Tibial artery (tissue), 4 donors: Measurements from ENCODE around the gene CORO7.

Experiments
- DNase-seq, 2 donors: peaks; one replicate each; pipeline ENCODE4 v3.0.0-alpha.2; 2019
- H3K27ac ChIP-seq, 2 donors: fragments of 200-600 bp; sonication (generic) in 1 of 2; 1 replicate in 1 of 2; 2 replicates in 1 of 2; pipeline ENCODE4 v1.5.1; 2018 to 2019; ENCODE audit warnings: mild to moderate bottlenecking in 1 of 2
- H3K27me3 ChIP-seq, 2 donors: fragments of 200-600 bp; sonication (generic) in 1 of 2; one replicate each; pipeline versions ENCODE4 v1.5.1 to v1.6.0; 2016 to 2019
- H3K36me3 ChIP-seq, 3 donors: fragments of 200-600 bp; sonication (generic) in 2 of 3; one replicate each; pipeline ENCODE4 v1.5.1; 2016 to 2019; ENCODE audit warnings: mild to moderate bottlenecking in 2 of 3
- H3K4me1 ChIP-seq, 4 donors: fragments of 200-600 bp; sonication (generic) in 2 of 4; 1 replicate in 3 of 4; 2 replicates in 1 of 4; pipeline ENCODE4 v1.5.1; 2016 to 2019
- H3K4me3 ChIP-seq, 2 donors: fragments of 200-600 bp; sonication (generic) in 1 of 2; 1 replicate in 1 of 2; 2 replicates in 1 of 2; pipeline ENCODE4 v1.5.1; 2018 to 2019; ENCODE audit warnings: mild to moderate bottlenecking in 2 of 2
- H3K9me3 ChIP-seq, 3 donors: fragments of 200-600 bp; sonication (generic) in 1 of 3; one replicate each; pipeline ENCODE4 v1.5.1; 2016 to 2019
- intact Hi-C: fragments of 100-400 bp; cut with DNase I; formaldehyde crosslinking; loops from one replicate; pipeline ENCODE4 v1.15.0; 2023; ENCODE audit warnings: low total_unique reads
- TF ChIP-seq, protein P1 (sequence below), 2 experiments: fragments of 200-600 bp in 1 of 2; fragments of 450-650 bp in 1 of 2; IDR thresholded peaks; one replicate each; pipeline ENCODE4 v1.5.1; 2017 to 2019; ENCODE audit warnings: antibody characterized with exemption in 2 of 2, mild to moderate bottlenecking in 1 of 2, moderate library complexity in 1 of 2

The CORO7 gene

DNA sequence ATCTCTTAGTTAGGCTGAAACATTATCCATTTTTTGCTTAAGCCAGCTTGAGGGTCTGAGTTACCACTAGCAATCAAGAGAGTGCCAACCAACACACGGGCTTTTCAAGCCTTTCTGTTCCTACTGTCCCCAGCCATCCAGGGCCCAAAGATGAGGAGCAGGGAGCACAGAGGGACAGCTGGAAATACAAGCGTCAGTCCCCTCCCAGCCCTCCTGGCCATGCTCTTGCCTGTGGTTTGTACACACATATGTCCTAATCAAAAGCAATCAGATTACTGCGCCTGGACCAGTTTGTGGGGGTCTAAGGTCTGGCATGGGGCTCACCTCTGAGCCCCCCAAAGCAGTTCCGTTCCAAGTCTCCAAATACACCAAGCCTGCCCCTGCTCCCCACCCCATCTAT, 3.5 kb downstream of the CORO7 start:
- TF ChIP-seq, protein P1, sequence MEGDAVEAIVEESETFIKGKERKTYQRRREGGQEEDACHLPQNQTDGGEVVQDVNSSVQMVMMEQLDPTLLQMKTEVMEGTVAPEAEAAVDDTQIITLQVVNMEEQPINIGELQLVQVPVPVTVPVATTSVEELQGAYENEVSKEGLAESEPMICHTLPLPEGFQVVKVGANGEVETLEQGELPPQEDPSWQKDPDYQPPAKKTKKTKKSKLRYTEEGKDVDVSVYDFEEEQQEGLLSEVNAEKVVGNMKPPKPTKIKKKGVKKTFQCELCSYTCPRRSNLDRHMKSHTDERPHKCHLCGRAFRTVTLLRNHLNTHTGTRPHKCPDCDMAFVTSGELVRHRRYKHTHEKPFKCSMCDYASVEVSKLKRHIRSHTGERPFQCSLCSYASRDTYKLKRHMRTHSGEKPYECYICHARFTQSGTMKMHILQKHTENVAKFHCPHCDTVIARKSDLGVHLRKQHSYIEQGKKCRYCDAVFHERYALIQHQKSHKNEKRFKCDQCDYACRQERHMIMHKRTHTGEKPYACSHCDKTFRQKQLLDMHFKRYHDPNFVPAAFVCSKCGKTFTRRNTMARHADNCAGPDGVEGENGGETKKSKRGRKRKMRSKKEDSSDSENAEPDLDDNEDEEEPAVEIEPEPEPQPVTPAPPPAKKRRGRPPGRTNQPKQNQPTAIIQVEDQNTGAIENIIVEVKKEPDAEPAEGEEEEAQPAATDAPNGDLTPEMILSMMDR (IDR thresholded peaks at IDR 0.05), result no peak
- H3K9me3 ChIP-seq, result no peaks in the 10 kb centered on the region
- peaks cover 0 to 24% (median 17%) of the 10 kb centered on the region in 4 donors for H3K4me1 ChIP-seq
- H3K27ac ChIP-seq, result no peak overlapping the region
- no peak for DNase-seq
- H3K27me3 ChIP-seq, result no peaks in the 10 kb centered on the region
- H3K4me3 ChIP-seq, result no peak overlapping the region
- peaks cover 0 to 25% (median 17%) of the 10 kb centered on the region in 3 donors for H3K36me3 ChIP-seq
- intact Hi-C loops, result no loop called here

DNA sequence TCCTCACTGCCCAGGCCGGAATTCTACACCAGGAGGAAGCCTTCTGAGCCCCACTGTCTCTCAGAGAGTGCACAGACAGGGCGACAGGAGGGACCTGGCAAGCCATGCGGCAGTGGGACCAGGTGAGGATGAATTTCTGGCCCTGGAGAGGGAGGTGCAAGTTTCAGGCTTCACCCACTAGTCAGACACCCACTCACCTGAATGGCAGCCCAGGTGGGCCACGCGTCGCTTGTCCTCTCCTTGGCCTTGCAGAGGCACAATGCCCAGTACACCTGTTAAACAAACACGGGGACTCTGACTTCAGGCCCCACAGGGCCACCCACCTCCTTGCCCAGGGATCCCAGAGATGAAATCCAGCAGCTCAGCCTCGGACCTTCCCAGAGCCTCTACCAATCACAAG, 4.2 kb downstream of the CORO7 start:
- intact Hi-C loops, result no loop called here
- TF ChIP-seq, protein P1 (IDR thresholded peaks at IDR 0.05), result no peak
- no peaks in the 10 kb centered on the region for H3K27me3 ChIP-seq
- H3K36me3 ChIP-seq, result peaks cover 2 to 31% (median 24%) of the 10 kb centered on the region in 3 donors
- DNase-seq, result no peak
- H3K27ac ChIP-seq, result no peak overlapping the region
- no peak overlapping the region for H3K4me3 ChIP-seq
- H3K4me1 ChIP-seq, result peaks cover 0 to 24% (median 17%) of the 10 kb centered on the region in 4 donors
- H3K9me3 ChIP-seq, result no peaks in the 10 kb centered on the region

DNA sequence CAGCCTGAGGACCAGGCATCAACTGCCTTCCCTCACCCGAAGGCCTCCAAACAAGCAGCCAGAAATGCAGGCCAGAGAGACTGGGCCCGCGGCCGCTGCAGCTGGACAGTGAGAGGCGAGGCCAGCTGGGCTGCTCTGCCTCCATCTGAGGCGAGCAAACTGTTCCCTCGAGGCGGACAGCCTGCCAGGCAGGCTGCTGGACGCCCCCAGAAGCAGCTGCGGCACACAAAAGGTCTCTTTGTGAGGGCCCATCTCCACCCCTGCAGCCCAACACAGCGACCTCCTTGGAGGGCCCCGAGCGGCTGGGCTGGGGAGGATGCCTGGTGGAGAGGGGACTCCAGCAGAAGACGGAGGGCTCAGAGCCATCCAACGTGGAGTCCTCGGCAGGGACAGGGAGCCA, 4.7 kb downstream of the CORO7 start:
- intact Hi-C loops, result no loop called here

DNA sequence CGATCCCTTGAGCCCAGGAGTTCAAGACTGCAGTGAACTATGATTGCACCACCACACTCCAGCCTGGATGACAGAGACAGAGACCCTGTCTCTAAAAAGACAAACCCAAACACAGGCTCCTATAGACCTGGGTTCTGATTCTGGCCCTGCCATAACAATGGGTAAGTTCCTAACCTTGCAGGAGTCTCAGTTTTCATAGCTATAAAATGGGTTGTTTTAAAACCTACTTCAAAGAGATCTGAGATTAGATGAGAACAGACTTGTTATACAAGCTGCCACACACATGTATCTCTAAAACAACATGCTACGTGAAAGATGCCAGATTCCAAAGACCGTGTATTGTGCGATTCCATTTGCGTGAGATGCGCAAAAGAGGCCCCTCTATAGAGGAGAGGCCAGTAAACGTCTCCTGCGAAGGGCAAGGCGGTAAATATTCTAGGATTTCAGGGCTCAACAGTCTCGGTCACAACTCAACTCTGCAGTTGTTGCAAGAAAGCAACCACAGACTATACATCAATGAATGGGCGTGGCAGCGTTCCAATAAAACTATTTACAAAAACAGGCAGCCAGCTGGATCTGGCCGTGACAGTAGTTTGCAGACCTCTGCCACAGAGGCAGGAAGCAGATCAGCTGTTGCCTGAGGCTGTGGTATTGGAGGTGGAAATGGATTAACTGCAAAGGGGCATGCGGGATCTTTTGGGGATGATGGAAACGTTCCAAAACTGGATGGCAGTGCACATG, 5.9 kb downstream of the CORO7 start:
- Histone ChIP-seq H3K4me3 (no peak overlapping the region), H3K27me3 (no peaks in the 10 kb centered on the region), H3K27ac (no peak overlapping the region), H3K36me3 (peaks cover 4 to 48% (median 39%) of the 10 kb centered on the region in 3 donors), H3K4me1 (peaks cover 0 to 18% (median 11%) of the 10 kb centered on the region in 4 donors), H3K9me3 (no peaks in the 10 kb centered on the region)
- TF ChIP-seq, protein P1 (IDR thresholded peaks at IDR 0.05), result no peak
- DNase-seq, result peak in 1 of 2 donors; percentile 47
- intact Hi-C loops, result no loop called here

More for the DNA sequence above, 4.7 kb downstream of the CORO7 start:
- Histone ChIP-seq H3K4me3 (no peak overlapping the region), H3K36me3 (peaks cover 4 to 36% (median 29%) of the 10 kb centered on the region in 3 donors), H3K9me3 (no peaks in the 10 kb centered on the region), H3K27ac (no peak overlapping the region), H3K4me1 (peaks cover 0 to 20% (median 13%) of the 10 kb centered on the region in 4 donors), H3K27me3 (no peaks in the 10 kb centered on the region)
- DNase-seq, result peak in 1 of 2 donors; percentile 62
- TF ChIP-seq, protein P1 (IDR thresholded peaks at IDR 0.05), result no peak

DNA sequence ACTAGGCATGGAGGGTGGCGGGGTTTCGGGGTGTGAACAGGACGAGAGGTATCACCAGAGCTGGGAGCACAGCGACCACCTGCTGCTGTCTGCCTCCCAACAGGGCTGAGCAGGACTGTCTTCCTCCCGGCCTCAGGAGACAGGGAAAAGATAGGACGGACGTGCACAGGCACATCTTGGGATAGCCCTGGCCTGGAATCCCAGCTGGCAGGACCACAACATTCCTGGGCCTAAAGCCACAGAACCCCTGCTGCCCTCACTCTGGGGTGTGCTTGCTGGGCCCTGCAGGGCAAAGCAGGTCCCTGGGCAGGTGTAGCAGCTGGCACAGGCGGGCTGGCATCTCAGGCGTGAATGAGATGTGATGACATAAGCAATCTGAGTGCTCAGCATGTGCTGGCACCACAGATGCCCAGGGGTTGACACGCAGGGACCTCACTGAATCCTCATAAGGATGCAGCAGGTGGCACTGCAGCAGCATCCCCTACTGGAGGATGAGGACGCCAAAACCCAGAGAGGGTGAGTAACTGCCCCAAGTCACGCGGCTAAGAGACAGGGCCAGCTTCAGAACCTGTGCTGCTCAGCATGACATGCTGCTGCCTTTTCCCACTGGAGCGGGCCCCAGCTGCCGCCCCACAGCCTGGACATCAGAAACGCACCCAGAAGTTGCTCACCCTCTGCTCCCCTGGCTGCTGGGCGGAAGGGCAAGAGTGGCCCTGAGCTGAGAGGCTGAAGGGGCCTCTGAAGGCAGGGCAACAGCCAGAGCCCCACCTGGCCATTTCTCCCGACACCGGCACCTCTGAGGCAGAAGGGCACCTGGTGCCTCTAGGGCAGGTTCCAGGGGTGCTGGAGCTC, 7.1 kb downstream of the CORO7 start:
- no peaks in the 10 kb centered on the region for H3K27me3 ChIP-seq
- H3K4me3 ChIP-seq, result no peak overlapping the region
- H3K9me3 ChIP-seq, result no peaks in the 10 kb centered on the region
- peaks cover 0 to 10% (median 2%) of the 10 kb centered on the region in 4 donors for H3K4me1 ChIP-seq
- peak in 1 of 2 donors; percentile 58 for DNase-seq
- H3K27ac ChIP-seq, result no peak overlapping the region
- TF ChIP-seq, protein P1 (IDR thresholded peaks at IDR 0.05), result no peak
- intact Hi-C loops, result loop anchor here (10.0 kb wide), 1 partner anchor 145 kb away; no protein-coding TSS in a partner anchor
- peaks cover 4 to 60% (median 48%) of the 10 kb centered on the region in 3 donors for H3K36me3 ChIP-seq
